B cell (primary cell): ENCODE data around the gene BCHE. TPM values are rescaled to one million over a fixed set of nuclear protein-coding genes. Genes with fewer than 3 reads are reported as not detected.

Experiments
- ATAC-seq: fragments of 200-7000 bp; cut with Tn5 transposase; one replicate; pipeline ENCODE4 v1.10.0; 2021; ENCODE audit warnings: low read depth, mild to moderate bottlenecking, moderate number of reproducible peaks, moderate library complexity
- CTCF ChIA-PET: fragments of 350-600 bp; sonication (Branson Sonifier 250); formaldehyde crosslinking; loops from one replicate; lab custom pipeline; 2021; ENCODE audit warnings: antibody characterized with exemption, inconsistent platforms; lab: Charles Lee
- POLR2A ChIA-PET: fragments of 350-600 bp; sonication (Branson Sonifier 250); formaldehyde crosslinking; loops from one replicate; lab custom pipeline; 2021; ENCODE audit warnings: antibody characterized with exemption; lab: Charles Lee
- DNase-seq: peaks from one replicate; pipeline ENCODE4 v3.0.0; 2013
- H2AFZ ChIP-seq: 2 replicates; pipeline ENCODE4 v1.6.1; 2012; ENCODE audit warnings: mild to moderate bottlenecking, low read depth, low read length; ENCODE audit not compliant: insufficient read depth, poor library complexity, severe bottlenecking
- H3K27ac ChIP-seq, 2 donors: 1 replicate in 1 of 2; 2 replicates in 1 of 2; pipeline ENCODE4 v1.5.1; 2012 to 2013; ENCODE audit warnings: low read length in 2 of 2, mild to moderate bottlenecking in 2 of 2, moderate library complexity in 1 of 2
- H3K27me3 ChIP-seq, 4 experiments: fragments of 200-600 bp in 1 of 4; sonication (generic) in 1 of 4; replicated peaks in 1 of 4; 1 replicate in 2 of 4; 2 replicates in 2 of 4; pipeline versions ENCODE4 v1.6.1 to v1.7.0; 2013 to 2016; ENCODE audit warnings: low read length in 3 of 4, mild to moderate bottlenecking in 2 of 4, mixed read lengths in 1 of 4, moderate library complexity in 1 of 4; ENCODE audit not compliant: insufficient read depth in 4 of 4, control insufficient read depth in 3 of 4; ENCODE audit errors: control extremely low read depth in 1 of 4
- H3K36me3 ChIP-seq, 2 experiments: replicated peaks in 1 of 2; 1 replicate in 1 of 2; 2 replicates in 1 of 2; pipeline versions ENCODE4 v1.6.1 to v1.7.1; 2013; ENCODE audit warnings: low read length in 1 of 2; ENCODE audit not compliant: insufficient read depth in 2 of 2, control insufficient read depth in 1 of 2; ENCODE audit errors: control extremely low read depth in 1 of 2, extremely low read depth in 1 of 2
- H3K4me1 ChIP-seq, 2 donors: fragments of 200-600 bp in 1 of 2; sonication (generic) in 1 of 2; 1 replicate in 1 of 2; 2 replicates in 1 of 2; pipeline versions ENCODE4 v1.5.1 to v1.6.1; 2013 to 2017; ENCODE audit warnings: low read length in 2 of 2; ENCODE audit not compliant: control insufficient read depth in 2 of 2, insufficient read depth in 2 of 2
- H3K4me2 ChIP-seq: replicated peaks from 2 replicates; pipeline ENCODE3; 2012; ENCODE audit warnings: mild to moderate bottlenecking, low read depth, low read length; ENCODE audit not compliant: poor library complexity, severe bottlenecking
- H3K4me3 ChIP-seq, 5 experiments: fragments of 200-600 bp in 1 of 5; sonication (generic) in 1 of 5; 1 replicate in 3 of 5; 2 replicates in 2 of 5; pipeline versions ENCODE4 v1.5.1 to v1.7.0; 2011 to 2016; ENCODE audit warnings: low read length in 4 of 5, mild to moderate bottlenecking in 4 of 5, low read depth in 2 of 5, control low read depth in 1 of 5, moderate library complexity in 1 of 5; ENCODE audit not compliant: insufficient read depth in 1 of 5; ENCODE audit errors: control extremely low read depth in 1 of 5, extremely low read depth in 1 of 5
- H3K79me2 ChIP-seq: fragments of 200-600 bp; sonication (generic); one replicate; pipeline ENCODE4 v1.6.0; 2016; ENCODE audit warnings: low read length; ENCODE audit not compliant: control insufficient read depth, insufficient read depth
- H3K9ac ChIP-seq: fragments of 200-600 bp; sonication (generic); 2 replicates; pipeline ENCODE4 v1.6.1; 2017; ENCODE audit warnings: mild to moderate bottlenecking, low read length, moderate library complexity
- H3K9me3 ChIP-seq, 3 donors: one replicate each; pipeline versions ENCODE4 v1.6.1 to v1.7.1; 2013; ENCODE audit warnings: low read length in 2 of 3; ENCODE audit not compliant: control insufficient read depth in 2 of 3, insufficient read depth in 1 of 3; ENCODE audit errors: control extremely low read depth in 1 of 3
- H4K20me1 ChIP-seq: 2 replicates; pipeline ENCODE4 v1.6.0; 2012; ENCODE audit warnings: mild to moderate bottlenecking, low read length; ENCODE audit not compliant: insufficient read depth, control insufficient read depth, poor library complexity, severe bottlenecking
- H3K27ac Mint-ChIP-seq: one replicate; pipeline ENCODE4 v1.8.0; 2021; ENCODE audit warnings: mixed read lengths
- H3K27me3 Mint-ChIP-seq: one replicate; pipeline ENCODE4 v1.8.0; 2021; ENCODE audit warnings: mixed read lengths
- H3K4me1 Mint-ChIP-seq: one replicate; pipeline ENCODE4 v1.8.0; 2021; ENCODE audit warnings: mixed read lengths
- H3K4me3 Mint-ChIP-seq: one replicate; pipeline ENCODE4 v1.8.0; 2021; ENCODE audit warnings: mixed read lengths
- H3K9me3 Mint-ChIP-seq: one replicate; pipeline ENCODE4 v1.8.0; 2022; ENCODE audit warnings: mixed read lengths; ENCODE audit not compliant: insufficient read depth
- EZH2 ChIP-seq: IDR thresholded peaks from 2 replicates; pipeline ENCODE4 v1.6.1; 2012; ENCODE audit warnings: borderline replicate concordance, low read depth, mild to moderate bottlenecking, moderate library complexity, low read length; ENCODE audit not compliant: insufficient read depth, poor library complexity, severe bottlenecking
- WGBS: methylation state at CpG from one replicate; pipeline ENCODE4 v1.1.5; 2013; ENCODE audit warnings: missing lambda C conversion rate; ENCODE audit not compliant: insufficient coverage; 5-methylcytosine and 5-hydroxymethylcytosine counted together
- intact Hi-C: fragments of 100-400 bp; cut with micrococcal nuclease; formaldehyde crosslinking; loops from one replicate; pipeline ENCODE4 v1.10.0; 2022
- polyA plus RNA-seq: library from polyadenylated mRNA; depleted of rRNA; stranded (reverse); fragments of >200 nt; gene quantifications from 2 replicates; pipeline ENCODE4 v1.2.3, GENCODE V29; 2012
- total RNA-seq, 2 donors: library from RNA; stranded (reverse); fragments of 120-200 nt in 1 of 2; gene quantifications; 1 replicate in 1 of 2; 2 replicates in 1 of 2; pipeline versions ENCODE4 v1.2.3 to v1.2.4, GENCODE V29; 2013 to 2022
- TF ChIP-seq, protein P1 (sequence below): fragments of 200-600 bp; IDR thresholded peaks from one replicate; pipeline ENCODE4 v1.8.0; 2022; ENCODE audit warnings: antibody characterized with exemption, mild to moderate bottlenecking

Gene BCHE
- total and polyA plus RNA-seq, 2 donors (not counting 1 experiment from before 2014, with no cell fraction given), result not detected

DNA sequence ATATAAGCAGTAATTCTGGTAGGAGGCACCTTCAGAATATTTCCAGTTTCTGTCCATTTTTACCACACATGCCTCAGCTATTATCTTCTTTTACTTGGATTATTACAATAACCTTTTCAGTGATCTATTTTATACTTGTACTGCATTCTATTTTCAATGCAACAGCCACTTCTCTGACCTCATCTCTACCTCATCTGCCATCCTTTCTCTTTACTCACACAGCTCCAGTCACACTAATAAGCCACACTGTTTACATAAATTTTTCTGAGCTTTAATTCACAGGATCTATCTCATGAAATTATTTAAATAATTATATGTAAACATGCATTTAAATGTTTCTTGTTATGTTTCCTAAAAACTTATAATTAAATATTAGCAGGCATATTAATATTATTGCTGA lies 47.3 kb upstream of the BCHE start:
- Mint-ChIP-seq H3K27me3 (no peaks in the 10 kb centered on the region), H3K9me3 (peaks cover 4% of the 10 kb centered on the region), H3K4me1 (no peaks in the 10 kb centered on the region), H3K27ac (no peak overlapping the region), H3K4me3 (no peak overlapping the region)
- no peak overlapping the region for H3K4me2 ChIP-seq
- H3K27ac ChIP-seq, result no peak overlapping the region
- TF ChIP-seq, protein P1, sequence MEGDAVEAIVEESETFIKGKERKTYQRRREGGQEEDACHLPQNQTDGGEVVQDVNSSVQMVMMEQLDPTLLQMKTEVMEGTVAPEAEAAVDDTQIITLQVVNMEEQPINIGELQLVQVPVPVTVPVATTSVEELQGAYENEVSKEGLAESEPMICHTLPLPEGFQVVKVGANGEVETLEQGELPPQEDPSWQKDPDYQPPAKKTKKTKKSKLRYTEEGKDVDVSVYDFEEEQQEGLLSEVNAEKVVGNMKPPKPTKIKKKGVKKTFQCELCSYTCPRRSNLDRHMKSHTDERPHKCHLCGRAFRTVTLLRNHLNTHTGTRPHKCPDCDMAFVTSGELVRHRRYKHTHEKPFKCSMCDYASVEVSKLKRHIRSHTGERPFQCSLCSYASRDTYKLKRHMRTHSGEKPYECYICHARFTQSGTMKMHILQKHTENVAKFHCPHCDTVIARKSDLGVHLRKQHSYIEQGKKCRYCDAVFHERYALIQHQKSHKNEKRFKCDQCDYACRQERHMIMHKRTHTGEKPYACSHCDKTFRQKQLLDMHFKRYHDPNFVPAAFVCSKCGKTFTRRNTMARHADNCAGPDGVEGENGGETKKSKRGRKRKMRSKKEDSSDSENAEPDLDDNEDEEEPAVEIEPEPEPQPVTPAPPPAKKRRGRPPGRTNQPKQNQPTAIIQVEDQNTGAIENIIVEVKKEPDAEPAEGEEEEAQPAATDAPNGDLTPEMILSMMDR, result no peak
- no peak for TF ChIP-seq EZH2
- no peak overlapping the region for H3K4me3 ChIP-seq
- H3K4me1 ChIP-seq, result no peaks in the 10 kb centered on the region
- intact Hi-C loops, result no loop called here
- POLR2A ChIA-PET, result no interaction called here
- H3K9ac ChIP-seq, result no peak overlapping the region
- H3K27me3 ChIP-seq, result no peaks in the 10 kb centered on the region
- H3K9me3 ChIP-seq, result no peaks in the 10 kb centered on the region
- H3K79me2 ChIP-seq, result no peaks in the 10 kb centered on the region
- CTCF ChIA-PET, result no interaction called here
- ATAC-seq, result no peak
- DNase-seq, result no peak
- H4K20me1 ChIP-seq, result no peaks in the 10 kb centered on the region
- H3K36me3 ChIP-seq, result no peaks in the 10 kb centered on the region
- H2AFZ ChIP-seq, result no peak overlapping the region

DNA sequence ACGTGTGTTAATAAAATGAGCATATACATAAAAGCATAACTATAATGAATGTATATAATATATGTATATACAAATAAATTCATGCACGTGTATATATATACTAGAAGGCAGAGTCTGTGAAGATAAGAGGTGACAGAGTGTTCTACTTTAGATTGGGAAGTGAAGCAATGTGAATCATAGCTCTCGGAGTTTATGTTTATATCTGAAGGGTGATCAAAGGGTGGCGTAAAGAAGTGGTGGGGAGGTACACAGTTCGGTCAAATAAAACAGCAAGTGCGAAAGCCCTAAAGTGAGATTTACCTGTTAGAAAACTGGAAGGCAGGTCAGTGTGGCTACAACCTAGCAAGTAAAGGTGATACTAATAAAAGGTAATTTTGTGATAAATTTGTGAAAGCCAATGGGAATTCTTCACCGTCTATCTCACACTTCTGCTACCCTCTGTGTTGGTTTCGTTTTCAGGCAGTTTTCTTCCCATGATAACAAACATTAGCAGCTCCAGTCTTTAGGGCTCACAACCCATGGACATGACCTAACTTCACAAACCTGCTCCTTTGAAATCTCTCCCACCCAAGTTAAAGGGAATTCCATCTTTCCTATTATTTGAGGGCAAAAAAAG lies 46.7 kb upstream of the BCHE start:
- H3K4me2 ChIP-seq, result no peak overlapping the region
- ChIA-PET CTCF (no interaction called here), POLR2A (no interaction called here)
- Mint-ChIP-seq H3K4me3 (no peak overlapping the region), H3K27me3 (no peaks in the 10 kb centered on the region), H3K27ac (no peak overlapping the region), H3K9me3 (peaks cover 6% of the 10 kb centered on the region), H3K4me1 (no peaks in the 10 kb centered on the region)
- H3K36me3 ChIP-seq, result no peaks in the 10 kb centered on the region
- ATAC-seq (no peak), DNase-seq (no peak)
- H3K27ac ChIP-seq, result no peak overlapping the region
- intact Hi-C loops, result no loop called here
- H3K4me3 ChIP-seq, result no peak overlapping the region
- no peak overlapping the region for H3K9ac ChIP-seq
- 79% methylated on average over 5 of the region's 8 CpGs for WGBS
- TF ChIP-seq, protein P1, result no peak
- TF ChIP-seq EZH2, result no peak
- H3K79me2 ChIP-seq, result no peaks in the 10 kb centered on the region
- no peaks in the 10 kb centered on the region for H4K20me1 ChIP-seq
- no peaks in the 10 kb centered on the region for H3K27me3 ChIP-seq
- no peaks in the 10 kb centered on the region for H3K9me3 ChIP-seq
- H2AFZ ChIP-seq, result no peak overlapping the region
- H3K4me1 ChIP-seq, result no peaks in the 10 kb centered on the region
